HG02571 (cell line): ENCODE results near the gene PRCP.

Source experiments
- ATAC-seq: cut with Tn5 transposase; IDR thresholded peaks from one replicate; pipeline ENCODE4 v1.9.1; 2021; ENCODE audit warnings: mild to moderate bottlenecking, moderate library complexity; ENCODE audit not compliant: unreplicated experiment

PRCP gene

GRCh38 chr11:82832983-82833382, 67.2 kb downstream of the PRCP start:
- ATAC-seq, result no peak

GRCh38 chr11:82831364-82831763, 68.9 kb downstream of the PRCP start:
- no peak for ATAC-seq

GRCh38 chr11:82830746-82831145, 69.5 kb downstream of the PRCP start:
- no peak for ATAC-seq

DNA sequence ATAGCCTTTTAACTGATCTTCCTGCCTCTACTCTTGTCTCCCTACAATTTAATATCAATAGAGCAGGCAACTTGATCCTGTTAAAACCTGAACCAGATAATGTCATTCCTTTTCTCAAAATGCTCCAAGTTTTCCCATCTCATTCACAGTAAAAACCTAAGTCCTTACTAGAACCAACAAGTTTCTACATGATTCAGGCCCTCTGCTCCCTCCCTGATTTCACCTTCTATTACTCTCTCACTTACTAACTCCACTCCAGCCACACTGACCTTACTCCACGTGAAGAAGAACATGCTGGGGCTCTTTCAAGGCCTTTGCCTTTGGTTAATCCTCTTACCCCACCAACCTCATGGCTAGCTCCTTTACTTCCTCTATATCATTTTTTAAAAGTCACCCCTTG, 71.1 kb downstream of the PRCP start:
- ATAC-seq, result no peak

DNA sequence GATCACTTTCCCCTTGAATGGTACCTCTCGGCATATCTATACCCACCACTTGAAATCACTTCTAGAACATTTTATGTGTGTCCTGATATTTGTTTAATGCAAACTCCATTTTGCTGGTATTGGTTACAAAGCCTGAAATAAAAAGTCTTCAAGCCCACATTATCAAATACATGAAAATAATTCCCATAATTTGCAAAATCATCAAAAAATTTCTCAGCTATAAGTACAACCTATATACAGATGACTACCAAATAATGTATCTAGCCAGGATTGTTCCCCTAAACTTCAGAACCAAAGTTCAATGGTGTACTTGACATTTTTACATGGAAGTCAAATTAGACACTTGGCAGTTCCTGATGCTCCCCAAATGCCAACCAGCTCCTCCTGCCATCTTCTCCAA, 71.8 kb downstream of the PRCP start:
- ATAC-seq, result no peak

GRCh38 chr11:82826526-82826925, 73.7 kb downstream of the PRCP start:
- no peak for ATAC-seq

GRCh38 chr11:82823647-82824619, 76.3 kb downstream of the PRCP start:
- no peak for ATAC-seq

DNA sequence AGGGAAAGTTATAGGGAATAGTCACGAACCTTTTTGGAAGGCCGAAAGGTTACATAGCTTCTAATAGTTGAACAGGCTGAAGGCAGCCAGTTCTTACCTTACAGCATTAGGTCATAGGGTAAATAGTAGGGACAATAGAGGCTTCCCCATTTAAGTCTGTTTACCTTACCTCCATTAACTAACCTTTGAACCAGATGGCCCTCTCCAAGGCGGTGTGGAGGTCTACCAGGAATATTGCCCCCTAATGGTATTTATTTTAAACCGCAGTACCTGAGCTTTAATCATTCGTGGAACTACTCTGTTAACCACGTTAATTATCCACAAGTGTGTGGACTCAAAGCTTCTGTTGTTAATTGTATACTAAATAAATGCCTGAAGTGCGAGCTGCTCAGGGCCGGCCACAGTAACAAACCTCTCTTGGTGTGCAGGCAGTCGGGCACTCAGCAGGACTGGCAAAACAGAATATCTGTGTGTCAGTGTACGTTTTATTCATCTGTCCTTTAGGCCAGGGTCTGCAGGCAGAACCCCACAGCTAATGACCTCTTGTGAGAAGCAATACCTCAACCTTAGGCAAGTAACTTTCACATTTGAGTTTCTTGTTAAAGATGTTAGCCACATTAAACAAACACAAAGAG, 81.7 kb downstream of the PRCP start:
- ATAC-seq, result no peak

- ATAC-seq, result no peak
Observed at GRCh38 chr11:82815406-82815805, 84.8 kb downstream of the PRCP start.

GRCh38 chr11:82814379-82814778, 85.9 kb downstream of the PRCP start:
- ATAC-seq, result no peak

DNA sequence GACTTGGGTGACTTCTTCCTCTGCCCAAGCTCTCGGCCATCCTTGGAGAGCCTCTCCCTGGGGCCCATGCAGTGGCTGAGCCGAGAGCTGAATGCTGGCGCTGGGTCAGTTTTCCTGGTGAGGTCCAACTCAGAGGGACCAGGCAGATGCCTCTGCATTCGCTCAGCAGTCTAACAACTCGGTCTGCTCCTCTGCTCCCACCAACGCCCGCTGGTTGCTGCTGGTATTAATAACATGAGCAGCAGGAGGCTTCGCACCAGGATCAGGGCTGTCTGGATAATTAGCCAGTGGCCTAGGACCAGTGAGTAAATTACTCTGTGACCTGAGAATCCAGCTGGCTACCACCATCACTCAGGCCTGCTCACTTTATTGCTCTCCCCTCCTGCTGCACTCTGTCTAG, 88.9 kb downstream of the PRCP start:
- no peak for ATAC-seq

- no peak for ATAC-seq
Observed at GRCh38 chr11:82810738-82811137, 89.5 kb downstream of the PRCP start.

GRCh38 chr11:82810326-82810725, 89.9 kb downstream of the PRCP start:
- ATAC-seq, result no peak

DNA sequence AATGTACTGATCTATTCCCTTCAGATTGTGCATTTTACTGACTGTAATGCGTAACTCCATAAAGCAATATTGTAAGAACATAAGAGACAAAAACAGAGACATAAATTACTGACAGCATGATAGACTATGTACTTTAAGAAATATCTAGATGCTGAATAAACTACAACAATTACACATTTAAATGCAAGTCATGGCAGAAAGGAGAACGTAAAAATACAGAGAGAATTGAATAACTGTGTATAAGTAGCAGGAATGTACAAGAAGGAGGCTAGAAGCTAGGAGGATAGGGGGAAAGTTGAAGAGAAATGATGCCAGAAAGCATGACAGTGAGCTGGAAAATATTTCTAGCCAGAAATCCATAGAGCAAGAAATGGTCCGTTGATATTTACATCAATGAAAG, 92.6 kb downstream of the PRCP start:
- no peak for ATAC-seq

DNA sequence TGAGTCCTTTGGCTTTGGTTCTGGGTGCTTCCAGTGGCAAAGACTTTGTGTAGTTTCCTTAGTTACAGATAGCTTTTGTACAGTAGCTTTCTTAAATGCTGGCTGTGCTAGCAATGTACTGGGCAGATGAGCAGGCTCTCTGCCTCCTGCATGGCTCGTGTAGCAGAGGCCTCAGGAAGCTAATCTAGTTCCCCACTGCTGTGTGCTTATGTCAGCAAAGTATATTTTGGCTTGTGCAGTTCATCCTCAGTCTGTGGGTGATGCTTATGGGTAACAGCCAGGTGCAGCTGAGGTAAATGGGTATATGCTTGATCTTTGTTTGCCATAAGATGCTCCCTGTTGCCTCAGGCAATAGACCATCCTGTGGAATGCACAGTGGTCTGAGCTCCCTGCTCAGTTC, 97.5 kb downstream of the PRCP start:
- ATAC-seq, result no peak

DNA sequence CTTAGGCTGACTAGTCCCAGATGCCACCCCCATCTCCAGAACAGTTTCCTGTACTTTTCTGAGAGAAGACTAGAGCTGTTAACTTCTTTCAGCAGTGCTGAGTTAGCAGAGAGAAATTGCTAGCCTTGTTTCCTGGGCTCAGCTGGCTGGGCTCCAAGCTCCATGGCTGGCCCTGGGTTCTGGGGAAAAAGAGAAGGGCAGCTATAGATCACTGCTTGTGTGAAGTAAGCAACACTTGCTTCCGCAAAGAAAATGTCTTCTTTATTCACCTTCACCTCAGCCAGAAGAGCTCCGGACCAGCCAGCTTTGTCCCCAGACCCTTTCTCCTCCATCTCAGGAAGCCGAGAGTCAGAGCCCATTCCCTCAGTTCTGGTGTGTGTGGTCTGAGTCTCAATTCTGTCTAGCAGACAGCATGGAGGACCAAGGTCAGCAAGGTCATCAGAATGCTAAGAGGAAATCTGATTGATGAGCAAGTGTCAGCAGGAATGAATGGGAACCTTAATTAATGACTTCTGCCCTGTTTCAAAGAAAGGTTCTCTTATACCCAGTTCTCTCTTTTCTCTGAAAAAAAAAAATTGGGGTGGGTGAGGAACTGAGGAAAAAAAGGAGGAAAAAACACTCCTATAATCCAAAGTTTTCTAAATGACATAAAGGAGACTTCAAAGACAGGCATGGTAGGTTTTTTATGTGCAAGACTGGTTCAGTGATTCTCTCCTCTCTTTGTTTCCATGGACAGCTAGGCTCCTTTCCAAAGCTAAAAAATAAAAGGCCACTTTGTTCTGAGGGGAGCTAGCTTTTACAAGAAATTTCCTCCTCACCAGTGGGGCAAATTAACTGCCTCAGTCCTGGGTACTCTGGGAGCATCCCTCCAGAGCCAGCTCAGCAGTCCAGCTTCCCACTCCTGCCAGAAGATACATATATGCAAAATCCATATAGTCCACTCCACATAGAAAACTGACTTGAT, 103.0 kb downstream of the PRCP start:
- ATAC-seq, result no peak

- ATAC-seq, result no peak
Observed at GRCh38 chr11:82794490-82794889, 105.7 kb downstream of the PRCP start.

- ATAC-seq, result no peak
Observed at GRCh38 chr11:82792822-82793569, 107.2 kb downstream of the PRCP start.

- ATAC-seq, result no peak
Observed at GRCh38 chr11:82792319-82792718, 107.9 kb downstream of the PRCP start.

DNA sequence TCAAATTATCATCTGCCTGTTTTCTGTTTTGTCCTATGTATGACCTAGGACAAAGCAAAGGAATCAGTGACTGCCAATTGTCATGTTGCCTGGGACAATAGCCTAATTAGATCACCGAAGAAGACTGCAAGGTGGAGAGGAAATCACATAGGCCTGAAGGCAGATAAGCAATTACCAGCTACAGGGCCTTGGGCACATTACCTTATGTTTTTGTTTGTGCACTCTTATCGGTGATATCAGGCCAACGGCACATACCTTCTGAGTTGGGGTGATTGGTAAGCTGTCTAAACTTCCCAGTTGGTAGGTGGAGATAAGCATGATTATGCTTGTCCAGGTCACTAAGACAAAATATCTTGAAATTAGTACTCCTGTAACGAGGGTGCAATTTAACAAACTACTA, 108.5 kb downstream of the PRCP start:
- no peak for ATAC-seq
